K562 (cell line): ENCODE measurements around the gene PGBD4. TPM values are rescaled to one million over a fixed set of nuclear protein-coding genes. Genes with fewer than 3 reads are reported as not detected.

ENCODE experiments used
- ATF7 ChIP-seq: fragments of 450-650 bp; IDR thresholded peaks from 2 replicates; pipeline ENCODE4 v1.7.1; 2014; ENCODE audit warnings: mild to moderate bottlenecking, moderate library complexity
- DDX20 ChIP-seq: fragments of 450-650 bp; IDR thresholded peaks from 2 replicates; pipeline ENCODE4 v1.6.1; 2016; ENCODE audit warnings: missing genetic modification characterization, low read depth, mild to moderate bottlenecking, missing compliant biosample characterization, moderate library complexity
- EZH2 ChIP-seq: IDR thresholded peaks from 2 replicates; pipeline ENCODE4 v1.6.1; 2012; ENCODE audit warnings: low read depth, mild to moderate bottlenecking, inconsistent platforms, low read length, borderline replicate concordance
- FOXJ3 ChIP-seq: sonication (generic); formaldehyde crosslinking; IDR thresholded peaks from 2 replicates; pipeline ENCODE4 v1.4.0; 2020; ENCODE audit warnings: mild to moderate bottlenecking, missing genetic modification reagents
- GABPB1 ChIP-seq: sonication (generic); formaldehyde crosslinking; IDR thresholded peaks from 2 replicates; pipeline ENCODE4 v1.8.0; 2022; ENCODE audit warnings: mild to moderate bottlenecking, missing genetic modification reagents
- HNRNPUL1 ChIP-seq: fragments of 200-400 bp; formaldehyde crosslinking; IDR thresholded peaks from 2 replicates; pipeline ENCODE4 v1.6.1; 2017; ENCODE audit warnings: low read length
- KAT7 ChIP-seq: sonication (generic); formaldehyde crosslinking; IDR thresholded peaks from 2 replicates; pipeline ENCODE4 v1.8.0; 2022; ENCODE audit warnings: missing genetic modification reagents, mild to moderate bottlenecking, borderline replicate concordance
- MECOM ChIP-seq: fragments of 250-450 bp; sonication (Bioruptor Pico); IDR thresholded peaks from 2 replicates; pipeline ENCODE4 v1.8.0; 2022; ENCODE audit warnings: inconsistent platforms
- NCOA2 ChIP-seq, 2 experiments: fragments of 450-650 bp; IDR thresholded peaks; 2 replicates each; pipeline ENCODE4 v1.6.1; 2018; ENCODE audit warnings: mild to moderate bottlenecking in 2 of 2, moderate library complexity in 1 of 2; ENCODE audit not compliant: partially characterized antibody in 2 of 2
- NFYB ChIP-seq: IDR thresholded peaks from 2 replicates; pipeline ENCODE4 v1.6.1; 2011; ENCODE audit warnings: mild to moderate bottlenecking, moderate library complexity; ENCODE audit not compliant: insufficient read length; ENCODE audit errors: extremely low read depth
- RREB1 ChIP-seq: fragments of 250-450 bp; sonication (Bioruptor Pico); IDR thresholded peaks from 2 replicates; pipeline ENCODE4 v1.4.0; 2020
- SOX6 ChIP-seq: fragments of 450-650 bp; IDR thresholded peaks from 2 replicates; pipeline ENCODE4 v1.6.1; 2014; ENCODE audit warnings: mild to moderate bottlenecking
- TEAD2 ChIP-seq: fragments of 450-650 bp; IDR thresholded peaks from 2 replicates; pipeline ENCODE4 v1.6.1; 2016; ENCODE audit warnings: missing genetic modification characterization, control low read depth, missing compliant biosample characterization
- THAP12 ChIP-seq: fragments of 250-450 bp; sonication (Bioruptor Pico); IDR thresholded peaks from 2 replicates; pipeline ENCODE4 v1.9.0; 2021; ENCODE audit warnings: mild to moderate bottlenecking, inconsistent platforms
- ZKSCAN3 ChIP-seq: fragments of 250-450 bp; sonication (Bioruptor Pico); IDR thresholded peaks from 2 replicates; pipeline ENCODE4 v1.4.0; 2020
- ZNF280B ChIP-seq: fragments of 250-450 bp; sonication (Bioruptor Pico); IDR thresholded peaks from 2 replicates; pipeline ENCODE4 v1.5.1; 2021; ENCODE audit warnings: mild to moderate bottlenecking
- ZNF695 ChIP-seq: fragments of 450-650 bp; formaldehyde crosslinking; IDR thresholded peaks from 2 replicates; pipeline ENCODE4 v1.4.0; 2020; ENCODE audit warnings: mild to moderate bottlenecking, moderate library complexity
- ZNF699 ChIP-seq: fragments of 250-450 bp; sonication (Bioruptor Pico); IDR thresholded peaks from 2 replicates; pipeline ENCODE4 v1.8.0; 2021; ENCODE audit warnings: mild to moderate bottlenecking, moderate library complexity; ENCODE audit not compliant: insufficient replicate concordance
- ZNF77 ChIP-seq: fragments of 250-450 bp; sonication (Bioruptor Pico); IDR thresholded peaks from 2 replicates; pipeline ENCODE4 v1.5.0; 2020
- polyA plus RNA-seq, 8 experiments: library from polyadenylated mRNA; depleted of rRNA in 4 of 8; stranded (reverse) in 5 of 8; unstranded in 3 of 8; fragments of >200 nt; fragmentation: Nextera tagmentation in 2 of 8; fragmentation: Illumina TruSeq in 1 of 8; extraction: Ambion mirVana in 2 of 8; extraction: Trizol in 1 of 8; gene quantifications; 2 replicates each; pipeline versions ENCODE4 v1.2.1 to v1.2.3, GENCODE V29; 2011 to 2014; ENCODE audit warnings: inconsistent platforms in 1 of 8, missing spikeins in 1 of 8
- total RNA-seq, 7 experiments: library from RNA; depleted of rRNA in 6 of 7; stranded (reverse); fragments of >200 nt in 6 of 7; fragmentation: Illumina TruSeq in 2 of 7; extraction: Trizol in 2 of 7; gene quantifications; 2 replicates each; pipeline versions ENCODE4 v1.2.1 to v1.2.3, GENCODE V29; 2011 to 2021; ENCODE audit warnings: low replicate concordance in 1 of 7

The PGBD4 gene
- total and polyA plus RNA-seq, 9 of the 15 experiments (the other 6 are each of a cell fraction or from before 2014, with no cell fraction given) = 2.1 to 4.9 (median 2.7) TPM

- TF ChIP-seq ZNF280B (CRISPR knock-in tag) (no peak), NCOA2 (IDR thresholded peaks at IDR 0.05; ENCODE audit: partially characterized antibody in 2 of 2) (no peak), HNRNPUL1 (no peak), RREB1 (CRISPR knock-in tag) (no peak), KAT7 (CRISPR knock-in tag) (no peak; the same call in 1 of the 2 replicates), MECOM (CRISPR knock-in tag) (no peak), ZNF695 (no peak), ZNF77 (CRISPR knock-in tag) (no peak), GABPB1 (peak; percentile 94), TEAD2 (no peak), NFYB (peak; percentile 80), THAP12 (peak; percentile 15; the same call in 1 of the 2 replicates), DDX20 (tag) (no peak), ZKSCAN3 (CRISPR knock-in tag) (no peak), FOXJ3 (CRISPR knock-in tag) (no peak), ATF7 (peak; percentile 90), EZH2 (no peak), SOX6 (no peak), ZNF699 (CRISPR knock-in tag) (no peak)
Observed at GRCh38 chr15:34101366-34102174, at the start of gene PGBD4, which contains the start of gene EMC7 (continued).
